H9 (cell line): Measurements from ENCODE around the gene RBP2. TPM values are rescaled to one million over a fixed set of nuclear protein-coding genes. Genes with fewer than 3 reads are reported as not detected.

Source experiments
- DNase-seq: peaks from one replicate; pipeline ENCODE4 v3.0.0-alpha.2; 2017
- H2AFZ ChIP-seq: one replicate; pipeline ENCODE4 v1.6.1; 2013; ENCODE audit warnings: mild to moderate bottlenecking, low read length, control low read depth, moderate library complexity
- H2AK5ac ChIP-seq: 2 replicates; pipeline ENCODE4 v1.6.1; 2013; ENCODE audit warnings: low read length, control low read depth, mixed read lengths; ENCODE audit not compliant: insufficient read length
- H2BK120ac ChIP-seq: one replicate; pipeline ENCODE4 v1.6.1; 2013; ENCODE audit warnings: low read depth, mild to moderate bottlenecking, low read length, control low read depth, inconsistent platforms; ENCODE audit not compliant: poor library complexity, severe bottlenecking
- H2BK12ac ChIP-seq: 2 replicates; pipeline ENCODE4 v1.6.1; 2013; ENCODE audit warnings: low read length, control low read depth, mixed read lengths, low read depth; ENCODE audit not compliant: insufficient read length
- H2BK15ac ChIP-seq: 2 replicates; pipeline ENCODE4 v1.6.1; 2013; ENCODE audit warnings: low read depth, low read length, control low read depth
- H2BK20ac ChIP-seq: one replicate; pipeline ENCODE4 v1.6.1; 2013; ENCODE audit warnings: low read depth, mild to moderate bottlenecking, low read length, control low read depth, inconsistent platforms; ENCODE audit not compliant: poor library complexity, severe bottlenecking
- H2BK5ac ChIP-seq: 2 replicates; pipeline ENCODE4 v1.6.1; 2013; ENCODE audit warnings: low read length, control low read depth, mixed read lengths; ENCODE audit not compliant: insufficient read length
- H3K14ac ChIP-seq: 2 replicates; pipeline ENCODE4 v1.6.1; 2013; ENCODE audit warnings: low read length, control low read depth; ENCODE audit not compliant: insufficient read depth
- H3K18ac ChIP-seq: 2 replicates; pipeline ENCODE4 v1.6.1; 2013; ENCODE audit warnings: low read depth, mild to moderate bottlenecking, mixed read lengths, low read length, control low read depth; ENCODE audit not compliant: insufficient read length
- H3K23ac ChIP-seq: 2 replicates; pipeline ENCODE4 v1.6.1; 2013; ENCODE audit warnings: low read length, control low read depth, mixed read lengths, low read depth; ENCODE audit not compliant: insufficient read length
- H3K23me2 ChIP-seq: 2 replicates; pipeline ENCODE4 v1.6.1; 2013; ENCODE audit warnings: low read depth, mild to moderate bottlenecking, mixed read lengths, low read length, control low read depth; ENCODE audit not compliant: insufficient read length, poor library complexity, severe bottlenecking
- H3K27ac ChIP-seq: 2 replicates; pipeline ENCODE4 v1.5.1; 2013; ENCODE audit warnings: low read length, control low read depth, mixed read lengths, low read depth; ENCODE audit not compliant: insufficient read length
- H3K27me3 ChIP-seq: 2 replicates; pipeline ENCODE4 v1.6.1; 2013; ENCODE audit warnings: low read length, control low read depth, inconsistent platforms; ENCODE audit not compliant: insufficient read depth
- H3K4ac ChIP-seq: 2 replicates; pipeline ENCODE4 v1.6.1; 2013; ENCODE audit warnings: low read depth, mild to moderate bottlenecking, control low read depth, inconsistent platforms, low read length, moderate library complexity
- H3K4me1 ChIP-seq: 2 replicates; pipeline ENCODE4 v1.6.1; 2013; ENCODE audit warnings: low read length, control low read depth, inconsistent platforms; ENCODE audit not compliant: insufficient read depth
- H3K4me2 ChIP-seq: 2 replicates; pipeline ENCODE4 v1.6.1; 2013; ENCODE audit warnings: low read length, control low read depth, mixed read lengths; ENCODE audit not compliant: insufficient read length, insufficient read depth
- H3K56ac ChIP-seq: 2 replicates; pipeline ENCODE4 v1.6.1; 2013; ENCODE audit warnings: low read depth, mild to moderate bottlenecking, mixed read lengths, low read length, control low read depth; ENCODE audit not compliant: insufficient read length
- H3K79me1 ChIP-seq: 2 replicates; pipeline ENCODE4 v1.6.1; 2013; ENCODE audit warnings: low read depth, mild to moderate bottlenecking, moderate library complexity, low read length, control low read depth, inconsistent platforms; ENCODE audit not compliant: insufficient read depth, poor library complexity, severe bottlenecking
- H3K79me2 ChIP-seq: 2 replicates; pipeline ENCODE4 v1.6.1; 2013; ENCODE audit warnings: low read length, control low read depth, inconsistent platforms; ENCODE audit not compliant: insufficient read depth
- H3K9ac ChIP-seq: 2 replicates; pipeline ENCODE4 v1.6.1; 2013; ENCODE audit warnings: low read length, control low read depth, mixed read lengths; ENCODE audit not compliant: insufficient read length; ENCODE audit errors: extremely low read depth
- H3K9me3 ChIP-seq: one replicate; pipeline ENCODE4 v1.6.1; 2013; ENCODE audit warnings: low read depth, low read length, inconsistent platforms; ENCODE audit not compliant: control insufficient read depth
- H3T11ph ChIP-seq: one replicate; pipeline ENCODE4 v1.6.1; 2013; ENCODE audit warnings: mild to moderate bottlenecking, low read length, control low read depth, inconsistent platforms
- H4K20me1 ChIP-seq: one replicate; pipeline ENCODE4 v1.6.1; 2013; ENCODE audit not compliant: control insufficient read depth, insufficient read length, insufficient read depth
- H4K5ac ChIP-seq: 2 replicates; pipeline ENCODE4 v1.6.1; 2013; ENCODE audit warnings: low read depth, mild to moderate bottlenecking, mixed read lengths, low read length, control low read depth; ENCODE audit not compliant: insufficient read length
- H4K8ac ChIP-seq: replicated peaks from 2 replicates; pipeline ENCODE4 v1.6.1; 2013; ENCODE audit warnings: low read length, control low read depth, mixed read lengths, low read depth; ENCODE audit not compliant: insufficient read length
- H4K91ac ChIP-seq: 2 replicates; pipeline ENCODE4 v1.6.1; 2013; ENCODE audit warnings: low read depth, mild to moderate bottlenecking, moderate library complexity, mixed read lengths, low read length, control low read depth; ENCODE audit not compliant: insufficient read length
- H3K27ac Mint-ChIP-seq, 3 experiments: 2 replicates in 2 of 3; 3 replicates in 1 of 3; pipeline ENCODE4 v1.8.0; 2020 to 2021; ENCODE audit warnings: mixed read lengths in 3 of 3, mild to moderate bottlenecking in 1 of 3, moderate library complexity in 1 of 3
- H3K27me3 Mint-ChIP-seq: 2 replicates; pipeline ENCODE4 v1.8.0; 2021; ENCODE audit warnings: low read depth, mild to moderate bottlenecking, moderate library complexity, mixed read lengths
- H3K36me3 Mint-ChIP-seq, 3 experiments: 2 replicates in 2 of 3; 3 replicates in 1 of 3; pipeline ENCODE4 v1.8.0; 2020 to 2021; ENCODE audit warnings: low read depth in 3 of 3, mixed read lengths in 3 of 3; ENCODE audit not compliant: insufficient read depth in 1 of 3
- H3K4me1 Mint-ChIP-seq, 2 experiments: 2 replicates each; pipeline ENCODE4 v1.8.0; 2020; ENCODE audit warnings: mixed read lengths in 2 of 2
- H3K4me3 Mint-ChIP-seq, 2 experiments: 2 replicates in 1 of 2; 3 replicates in 1 of 2; pipeline ENCODE4 v1.8.0; 2020 to 2021; ENCODE audit warnings: mild to moderate bottlenecking in 2 of 2, mixed read lengths in 2 of 2, moderate library complexity in 1 of 2
- H3K9me3 Mint-ChIP-seq, 2 experiments: 2 replicates in 1 of 2; 3 replicates in 1 of 2; pipeline ENCODE4 v1.8.0; 2020; ENCODE audit warnings: mild to moderate bottlenecking in 2 of 2, mixed read lengths in 2 of 2, moderate library complexity in 1 of 2
- CTCF ChIP-seq: fragments of 200-600 bp; sonication (generic); conservative IDR thresholded peaks from 3 replicates; pipeline ENCODE4 v1.8.0; 2021; ENCODE audit warnings: antibody characterized with exemption, mild to moderate bottlenecking
- WGBS: extraction: QIAGEN DNeasy Blood & Tissue Kit; methylation state at CpG from one replicate; pipeline ENCODE4 v1.1.7; 2013; ENCODE audit warnings: missing lambda C conversion rate, low lambda C conversion rate, mixed read lengths; ENCODE audit not compliant: insufficient read length; ENCODE audit errors: extremely low coverage; 5-methylcytosine and 5-hydroxymethylcytosine counted together
- total RNA-seq: library from RNA; stranded (reverse); gene quantifications from 2 replicates; pipeline ENCODE4 v1.2.1, GENCODE V29; 2021

Gene RBP2
- total RNA-seq, 1 experiment from 2014 or later: not detected

DNA sequence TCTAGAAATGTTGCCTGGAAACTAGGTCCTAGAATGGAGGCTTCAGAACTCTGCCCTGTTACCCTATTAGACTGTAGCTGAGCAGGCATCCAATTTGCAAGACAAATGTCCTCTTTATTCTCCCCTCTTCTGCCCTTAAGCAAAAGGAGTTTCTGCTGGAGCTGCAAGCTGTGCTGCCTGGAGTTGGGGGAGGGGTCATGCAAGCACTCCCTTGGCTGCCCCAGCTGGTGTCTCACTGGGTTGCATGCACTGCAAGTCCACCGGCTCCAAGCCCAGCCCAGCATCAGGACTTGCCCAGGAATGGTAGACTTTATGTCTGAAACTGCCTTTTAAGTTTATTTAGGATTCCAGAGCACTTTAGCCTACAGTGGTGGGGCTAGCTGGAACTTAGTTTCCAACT is 15.7 kb upstream of the RBP2 start:
- no peak overlapping the region for H3K9ac ChIP-seq
- H2AFZ ChIP-seq: no peak overlapping the region
- H3K14ac ChIP-seq: no peak overlapping the region; the same call in 1 of the 2 replicates
- no peaks in the 10 kb centered on the region for H3K9me3 ChIP-seq
- no peak overlapping the region; a peak in 1 of 5 replicates for H3K4me3 Mint-ChIP-seq
- no peak overlapping the region for H2BK12ac ChIP-seq
- peaks cover 11% of the 10 kb centered on the region; the same call in 1 of the 2 replicates for H3K4me1 ChIP-seq
- H2AK5ac ChIP-seq: no peak overlapping the region
- H4K5ac ChIP-seq: no peak overlapping the region
- no peaks in the 10 kb centered on the region for H3K79me1 ChIP-seq
- no peak overlapping the region for H2BK15ac ChIP-seq
- peaks cover 24 to 35% (median 24%) of the 10 kb centered on the region in 3 experiments for H3K36me3 Mint-ChIP-seq
- H2BK20ac ChIP-seq: no peak overlapping the region
- H3K4me2 ChIP-seq: no peak overlapping the region
- no peak overlapping the region for H2BK120ac ChIP-seq
- no peaks in the 10 kb centered on the region for H4K20me1 ChIP-seq
- no peak overlapping the region for H4K91ac ChIP-seq
- H3K23me2 ChIP-seq: no peaks in the 10 kb centered on the region
- H3K18ac ChIP-seq: peak overlapping the region; percentile 79
- no peak overlapping the region for H3K27ac ChIP-seq
- H2BK5ac ChIP-seq: no peak overlapping the region
- H3K27me3 ChIP-seq: no peaks in the 10 kb centered on the region
- WGBS: no CpG with 5 or more reads among the region's 1 CpG
- H3K27me3 Mint-ChIP-seq: 0 out of 2 replicates have a peak, but pooled peaks cover 1% of the 10 kb centered on the region
- H3T11ph ChIP-seq: no peak overlapping the region
- DNase-seq: peak; percentile 83
- H4K8ac ChIP-seq: no peak overlapping the region
- H3K27ac Mint-ChIP-seq: peak overlapping the region in 2 of 3 experiments; percentile 11 to 79; a peak in 1 of 7 replicates
- no peaks in the 10 kb centered on the region for H3K79me2 ChIP-seq
- TF ChIP-seq CTCF: 0 out of 3 replicates have a peak, but pooled peaks have one; percentile 11
- H3K56ac ChIP-seq: no peak overlapping the region
- H3K9me3 Mint-ChIP-seq: peaks cover 31 to 36% of the 10 kb centered on the region in 2 experiments
- no peak overlapping the region for H3K23ac ChIP-seq
- H3K4me1 Mint-ChIP-seq: peaks cover 17 to 20% of the 10 kb centered on the region in 2 experiments
- no peak overlapping the region; the same call in 1 of the 2 replicates for H3K4ac ChIP-seq
